Stimulated activated CD8-positive, alpha-beta memory T cell treated with anti-CD3 and anti-CD28 coated beads, Interleukin-15, amount 100 ng/mL, for 4 hours (primary cell): ENCODE measurements around the gene RABIF.
A peak's percentile ranks its signal among the peaks of the same experiment; 100 is the strongest.
"Not testable (repeated sequence)": the region's sequence is repeated elsewhere in the genome, so short reads cannot be mapped to it uniquely, and the experiment has no call there.

Source experiments
- DNase-seq, 2 donors: peaks; one replicate each; pipeline ENCODE4 v3.0.0-alpha.2; 2020; ENCODE audit warnings: low read depth in 2 of 2

Gene RABIF

GRCh38 chr1:202888531-202889360 is at the start of gene RABIF:
Gene RABIF, minus strand, starts transcription at chr1:202889149. Its CDS starts 51 bp downstream, at chr1:202889098.
- DNase-seq, result peak; percentile 92 to 94

- no peak for DNase-seq
Measured at GRCh38 chr1:202938287-202938925, 49.5 kb upstream of the RABIF start.

GRCh38 chr1:202936409-202936808 is 47.5 kb upstream of the RABIF start:
- DNase-seq, result not testable (repeated sequence)

GRCh38 chr1:202935844-202936243 is 46.9 kb upstream of the RABIF start:
- DNase-seq, result no peak

DNA sequence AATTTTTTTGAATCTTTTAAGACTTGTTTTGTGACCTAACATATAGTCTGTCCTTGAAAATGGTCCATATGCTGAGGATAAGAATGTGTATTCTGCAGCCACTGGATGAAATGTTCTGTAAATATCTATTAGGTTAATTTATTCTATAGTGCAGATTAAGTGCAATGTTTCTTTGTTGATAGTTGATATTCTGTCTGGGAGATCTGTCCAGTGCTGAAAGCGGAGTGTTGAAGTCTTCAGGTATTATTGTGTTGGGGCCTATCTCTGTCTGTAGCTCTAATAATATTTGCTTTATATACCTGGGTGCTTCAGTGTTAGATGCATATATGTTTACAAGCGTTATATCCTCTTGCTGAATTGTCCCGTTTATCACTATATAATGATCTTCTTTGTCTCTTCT is 45.8 kb upstream of the RABIF start:
- DNase-seq, result no peak

DNA sequence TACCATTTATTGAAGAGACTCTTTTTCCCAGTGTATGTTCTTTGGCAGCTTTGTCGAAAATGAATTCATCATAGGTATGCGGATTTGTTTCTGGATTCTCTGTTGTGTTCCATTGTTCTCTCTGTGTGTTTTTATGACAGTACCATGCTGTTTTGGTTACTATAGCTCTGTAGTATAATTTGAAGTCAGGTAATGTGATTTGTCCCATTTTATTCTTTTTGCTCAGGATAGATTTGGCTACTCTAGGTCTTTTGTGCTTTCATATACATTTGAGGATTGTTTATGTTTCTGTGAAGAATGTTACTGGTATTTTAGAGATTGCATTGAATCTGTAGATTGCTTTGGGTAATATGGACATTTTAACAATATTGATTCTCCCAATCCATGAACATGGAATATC is 43.5 kb upstream of the RABIF start:
- DNase-seq, result no peak

DNA sequence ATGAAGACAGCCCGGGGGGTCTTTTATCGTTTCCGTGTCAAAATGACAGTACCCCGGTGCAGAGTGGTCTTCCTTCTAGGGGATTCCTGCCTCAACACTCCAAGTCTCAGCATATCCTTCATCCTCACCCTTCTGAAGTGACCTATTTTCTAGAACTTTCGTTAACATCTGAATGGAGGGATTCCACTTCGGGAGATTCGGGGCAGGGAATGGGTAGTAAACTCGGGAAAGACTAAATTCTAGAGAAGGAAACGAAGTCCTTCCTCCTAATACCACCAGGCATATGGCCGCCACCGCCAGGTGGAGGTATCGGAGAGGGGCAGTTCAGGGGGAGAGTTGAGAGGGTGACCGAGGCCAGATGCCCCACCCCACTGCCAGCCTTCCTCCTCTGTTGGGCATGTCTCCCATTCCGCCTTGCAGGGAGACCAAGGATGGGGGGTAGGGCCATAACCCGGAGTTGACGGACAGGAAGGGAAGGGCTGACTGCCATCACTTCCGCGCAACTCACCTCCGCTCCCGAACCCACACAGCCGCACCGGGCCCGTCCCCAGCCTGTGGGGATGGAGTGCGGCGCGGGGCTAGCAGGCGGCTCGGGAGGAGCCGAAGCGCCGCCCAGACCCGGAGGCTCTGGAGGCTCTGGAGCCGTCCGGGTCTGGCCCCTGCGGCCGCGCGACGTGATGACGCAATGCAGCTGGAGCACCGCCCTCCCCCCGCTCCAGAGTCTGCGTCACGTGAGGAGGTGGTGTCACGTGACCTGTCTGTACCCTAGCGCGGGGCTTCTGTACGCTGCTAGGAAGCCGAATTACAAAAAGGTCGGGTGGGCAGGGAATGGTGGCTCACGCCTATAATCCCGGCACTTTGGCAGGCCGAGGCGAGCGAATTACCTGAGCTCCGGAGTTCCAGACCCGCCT is 37.9 kb upstream of the RABIF start, which contains the start of gene KLHL12:
Gene KLHL12, minus strand, starts transcription at position 654 of the 911 bp plus-strand sequence. CDS start 2,072 bp downstream, outside the sequence.
- peak; percentile 88 for DNase-seq

DNA sequence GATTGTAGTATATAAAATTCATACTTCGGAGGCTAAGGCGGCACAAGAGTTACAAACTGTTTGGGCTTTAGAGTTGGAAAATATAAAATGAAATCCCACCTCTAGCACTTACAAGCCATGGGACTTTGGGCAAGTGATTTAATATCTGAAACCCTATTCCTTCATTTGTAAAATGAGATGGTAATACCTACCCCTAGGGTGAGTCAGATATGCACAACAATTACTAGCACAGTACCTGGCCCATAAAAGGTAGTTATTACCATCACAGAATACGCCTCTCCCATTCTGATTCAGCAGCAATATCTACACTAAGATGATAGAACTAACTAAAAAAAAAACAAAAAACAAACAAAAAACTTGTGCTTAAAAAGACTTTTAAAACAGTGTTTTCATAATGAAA is 34.6 kb upstream of the RABIF start:
- no peak for DNase-seq

DNA sequence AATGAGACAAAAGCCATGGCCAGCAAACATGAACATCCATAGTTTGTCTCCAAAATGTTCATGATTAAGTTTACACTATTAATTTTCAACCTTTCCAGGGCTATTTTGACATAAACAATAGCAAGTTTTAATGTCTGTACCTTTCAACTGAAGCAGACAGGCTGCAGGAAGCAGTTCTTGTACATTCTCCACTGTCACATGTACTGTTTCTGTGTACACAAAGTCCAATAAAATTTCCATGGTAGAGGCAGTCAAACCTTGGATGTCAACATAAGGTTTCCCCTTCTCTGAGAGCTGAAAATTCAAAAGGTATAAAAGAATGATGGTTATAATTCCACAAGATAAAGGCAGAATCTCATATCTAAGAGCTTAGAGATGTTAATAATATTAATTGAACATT is 30.7 kb upstream of the RABIF start:
- no peak for DNase-seq

DNA sequence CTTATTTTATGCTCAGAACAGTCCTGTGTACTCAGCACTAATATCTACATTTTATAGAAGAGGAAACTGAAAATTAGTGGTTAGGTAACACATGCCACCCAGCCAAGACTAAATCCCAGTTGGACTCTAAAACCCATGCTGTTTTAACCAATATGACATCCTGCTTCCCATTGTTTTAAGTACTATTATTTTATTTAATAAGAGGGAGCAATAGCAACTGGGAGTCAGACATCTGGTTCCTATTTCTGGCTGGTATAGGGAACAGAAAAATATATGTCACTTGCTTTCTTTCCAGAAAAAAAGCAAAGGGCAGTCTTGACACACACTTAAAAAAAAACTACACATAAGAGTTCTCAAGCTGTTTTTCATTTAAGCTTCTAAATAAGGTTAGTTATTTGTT is 26.2 kb upstream of the RABIF start:
- DNase-seq, result no peak

- DNase-seq, result not testable (repeated sequence)
Measured at GRCh38 chr1:202912476-202912875, 23.5 kb upstream of the RABIF start.

DNA sequence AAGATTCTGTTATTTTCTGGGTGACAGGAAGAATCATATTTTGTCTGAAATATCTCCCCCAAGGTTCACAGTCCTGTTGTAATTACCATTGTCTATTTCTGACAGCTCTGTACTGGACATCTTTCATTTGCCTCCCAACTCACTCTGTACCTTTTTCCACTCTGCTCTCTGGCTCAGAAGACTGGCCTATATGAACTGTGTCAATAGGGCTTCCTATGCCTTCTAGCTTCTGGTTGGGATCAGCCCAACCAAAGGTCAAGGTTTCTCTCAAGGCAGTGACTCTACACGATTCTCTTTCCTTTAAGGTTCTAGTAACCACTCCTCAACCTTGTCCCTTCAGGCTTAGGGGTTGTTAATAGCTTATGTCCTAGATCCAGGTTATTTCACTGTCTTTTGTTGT is 20.5 kb upstream of the RABIF start:
- DNase-seq, result no peak

GRCh38 chr1:202908998-202909397 is 20.0 kb upstream of the RABIF start:
- DNase-seq, result no peak

GRCh38 chr1:202905331-202905730 is 16.4 kb upstream of the RABIF start:
- no peak for DNase-seq

DNA sequence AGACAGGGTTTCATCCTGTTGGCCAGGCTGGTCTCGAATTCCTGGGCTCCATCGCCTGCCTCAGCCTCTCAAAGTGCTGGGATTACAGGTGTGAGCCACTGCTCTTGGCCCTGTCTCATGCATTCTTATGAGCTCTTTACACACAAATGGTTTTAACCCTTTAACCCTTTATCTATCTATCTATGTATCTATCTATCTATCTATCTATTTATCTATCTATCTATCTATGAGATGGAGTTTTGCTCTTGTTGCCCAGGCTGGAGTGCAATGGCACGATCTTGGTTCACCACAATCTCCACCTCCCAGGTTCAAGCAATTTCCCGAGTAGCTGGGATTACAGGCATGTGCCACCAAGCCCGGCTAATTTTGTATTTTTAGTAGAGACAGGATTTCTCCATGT is 14.9 kb upstream of the RABIF start:
- DNase-seq, result not testable (repeated sequence)

DNA sequence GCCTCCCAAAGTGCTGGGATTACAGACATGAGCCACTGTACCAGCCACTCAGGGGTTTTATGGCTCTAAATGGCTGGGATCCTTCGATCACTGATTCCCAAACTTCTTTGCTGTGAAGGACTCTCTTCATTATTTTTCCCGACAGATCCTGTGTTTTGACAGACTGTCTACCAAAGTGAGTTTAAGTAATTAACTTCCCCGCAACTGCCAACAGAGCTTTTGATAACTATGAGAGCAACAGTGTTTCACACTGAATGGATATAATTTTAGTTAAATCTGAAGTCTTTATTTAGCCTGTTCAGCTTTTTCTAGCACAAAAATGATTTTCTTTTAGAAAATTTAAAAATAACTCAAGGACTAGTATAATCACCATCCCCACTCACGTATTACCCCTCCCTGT is 12.6 kb upstream of the RABIF start:
- no peak for DNase-seq

DNA sequence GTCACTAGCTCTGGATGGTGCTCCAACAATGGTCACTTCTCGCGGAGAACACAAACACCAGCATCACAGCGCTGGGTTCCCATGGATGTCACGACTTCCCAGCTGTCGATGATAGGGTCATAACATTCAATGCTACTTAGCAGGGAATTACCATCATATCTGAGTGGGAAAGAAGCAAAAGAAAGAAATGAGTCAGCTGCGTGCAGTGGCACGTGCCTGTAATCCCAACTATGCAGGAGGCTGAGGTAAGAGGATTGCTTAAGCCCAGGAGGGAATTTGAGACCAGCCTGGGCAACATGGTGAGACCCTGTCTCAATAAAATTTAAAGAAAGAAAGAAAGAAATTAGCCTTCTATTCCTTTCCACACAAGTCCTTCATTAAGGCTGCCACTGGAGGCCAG is 3.6 kb upstream of the RABIF start:
- DNase-seq, result no peak

- DNase-seq, result no peak
Measured at GRCh38 chr1:202890392-202890791, 1.4 kb upstream of the RABIF start.

DNA sequence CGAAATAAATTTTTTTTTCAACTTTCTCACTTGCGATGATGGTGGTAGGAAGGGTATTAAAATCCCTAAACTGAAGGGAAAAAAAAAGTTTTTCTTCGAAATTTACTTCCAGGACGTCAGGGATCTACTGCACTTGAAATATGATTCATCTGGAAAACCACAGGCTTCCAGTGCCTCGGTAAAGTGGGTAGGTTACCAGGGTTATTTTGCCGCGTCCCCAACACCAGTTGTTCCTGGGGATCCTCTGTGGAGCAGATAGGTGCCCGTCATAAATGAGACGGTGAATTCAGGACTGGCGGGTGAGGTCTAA is 773 bp downstream of the RABIF start:
- no peak for DNase-seq

GRCh38 chr1:202880961-202881460 is 7.9 kb downstream of the RABIF start:
- DNase-seq, result no peak

GRCh38 chr1:202880062-202880461 is 8.9 kb downstream of the RABIF start:
- no peak for DNase-seq

GRCh38 chr1:202879128-202879527 is 9.8 kb downstream of the RABIF start:
- no peak for DNase-seq
